HG02852 (cell line): ENCODE data around the gene LIPH.
"Not testable (repeated sequence)": the region's sequence is repeated elsewhere in the genome, so short reads cannot be mapped to it uniquely, and the experiment has no call there.

Experiments used
- ATAC-seq: cut with Tn5 transposase; IDR thresholded peaks from one replicate; pipeline ENCODE4 v1.9.1; 2021; ENCODE audit warnings: mild to moderate bottlenecking, moderate library complexity; ENCODE audit not compliant: unreplicated experiment

The LIPH gene

GRCh38 chr3:185490241-185490640 lies 62.1 kb downstream of the LIPH start:
- ATAC-seq, result no peak

GRCh38 chr3:185489462-185489861 lies 62.9 kb downstream of the LIPH start:
- no peak for ATAC-seq

GRCh38 chr3:185488465-185488864 lies 63.9 kb downstream of the LIPH start:
- no peak for ATAC-seq

GRCh38 chr3:185486394-185486793 lies 66.0 kb downstream of the LIPH start:
- no peak for ATAC-seq

GRCh38 chr3:185484296-185484695 lies 68.1 kb downstream of the LIPH start:
- ATAC-seq, result no peak

- ATAC-seq, result no peak
Measured at GRCh38 chr3:185479373-185479945, 72.9 kb downstream of the LIPH start.

- no peak for ATAC-seq
Measured at GRCh38 chr3:185477316-185477715, 75.1 kb downstream of the LIPH start.

GRCh38 chr3:185474922-185475321 lies 77.5 kb downstream of the LIPH start:
- ATAC-seq, result not testable (repeated sequence)

- no peak for ATAC-seq
Measured at GRCh38 chr3:185473290-185473815, 79.0 kb downstream of the LIPH start.

GRCh38 chr3:185470323-185470722 lies 82.1 kb downstream of the LIPH start:
- no peak for ATAC-seq

- no peak for ATAC-seq
Measured at GRCh38 chr3:185469542-185469941, 82.8 kb downstream of the LIPH start.

- not testable (repeated sequence) for ATAC-seq
Measured at GRCh38 chr3:185466123-185466522, 86.3 kb downstream of the LIPH start.

GRCh38 chr3:185465471-185465870 lies 86.9 kb downstream of the LIPH start:
- ATAC-seq, result no peak

- no peak for ATAC-seq
Measured at GRCh38 chr3:185460719-185461350, 91.6 kb downstream of the LIPH start.

GRCh38 chr3:185460309-185460708 lies 92.1 kb downstream of the LIPH start:
- no peak for ATAC-seq

GRCh38 chr3:185457376-185457775 lies 95.0 kb downstream of the LIPH start:
- ATAC-seq, result no peak
